GM12891 (cell line): ENCODE data around the gene DIS3L2.

Experiments
- PAX5 ChIP-seq: IDR thresholded peaks from 2 replicates; pipeline ENCODE4 v1.6.1; 2011; ENCODE audit warnings: low read length, moderate library complexity, mild to moderate bottlenecking; ENCODE audit not compliant: insufficient read depth, severe bottlenecking
- POLR2A ChIP-seq: IDR thresholded peaks from 2 replicates; pipeline ENCODE4 v1.6.1; 2011; ENCODE audit warnings: low read depth, low read length, control low read depth
- POLR2AphosphoS5 ChIP-seq: IDR thresholded peaks from 2 replicates; pipeline ENCODE4 v1.6.1; 2011; ENCODE audit warnings: low read depth, low read length, control low read depth
- POU2F2 ChIP-seq: IDR thresholded peaks from 2 replicates; pipeline ENCODE4 v1.6.1; 2011; ENCODE audit warnings: low read depth, mild to moderate bottlenecking, control low read depth, low read length, moderate library complexity
- SPI1 ChIP-seq: IDR thresholded peaks from 2 replicates; pipeline ENCODE4 v1.6.1; 2011; ENCODE audit warnings: low read depth, low read length, control low read depth
- TAF1 ChIP-seq: IDR thresholded peaks from 2 replicates; pipeline ENCODE4 v1.6.1; 2011; ENCODE audit warnings: low read depth, low read length, control low read depth

- TF ChIP-seq TAF1: no peak
- no peak for TF ChIP-seq POLR2AphosphoS5
- no peak for TF ChIP-seq POLR2A
- no peak for TF ChIP-seq SPI1
- no peak for TF ChIP-seq PAX5
- no peak for TF ChIP-seq POU2F2
Measured at GRCh38 chr2:232006253-232006652, 44.7 kb downstream of the DIS3L2 start.
